GM12892 (cell line): ENCODE results near the gene SNAPC3.
"Not testable (repeated sequence)": the region's sequence is repeated elsewhere in the genome, so short reads cannot be mapped to it uniquely, and the experiment has no call there.

Source experiments
- DNase-seq: peaks from one replicate; pipeline ENCODE4 v3.0.0; 2011; ENCODE audit not compliant: insufficient read length
- FAIRE-seq: peaks from 2 replicates; lab custom pipeline; 2011; peaks lifted over from hg19 to GRCh38; lab: Jason Lieb, UNC
- POLR2A ChIP-seq: IDR thresholded peaks from 2 replicates; pipeline ENCODE4 v1.6.1; 2011; ENCODE audit warnings: low read depth, low read length, control low read depth
- POLR2AphosphoS5 ChIP-seq: IDR thresholded peaks from 2 replicates; pipeline ENCODE4 v1.6.1; 2011; ENCODE audit warnings: low read depth, low read length, control low read depth
- TAF1 ChIP-seq: IDR thresholded peaks from 2 replicates; pipeline ENCODE4 v1.6.1; 2011; ENCODE audit warnings: low read depth, mild to moderate bottlenecking, control low read depth, low read length, borderline replicate concordance

Gene SNAPC3

GRCh38 chr9:15430920-15431844, 8.5 kb downstream of the SNAPC3 start:
- no peak for FAIRE-seq
- DNase-seq = no peak
- TF ChIP-seq POLR2AphosphoS5 = no peak
- no peak for TF ChIP-seq POLR2A
- no peak for TF ChIP-seq TAF1

GRCh38 chr9:15433191-15433590, 10.5 kb downstream of the SNAPC3 start:
- DNase-seq (no peak), FAIRE-seq (no peak)
- TF ChIP-seq POLR2A = no peak
- no peak for TF ChIP-seq TAF1
- no peak for TF ChIP-seq POLR2AphosphoS5

- peak; percentile 66 for FAIRE-seq
- TF ChIP-seq POLR2A = no peak
- TF ChIP-seq TAF1 = no peak
- TF ChIP-seq POLR2AphosphoS5 = no peak
Observed at GRCh38 chr9:15433661-15434060, 11.0 kb downstream of the SNAPC3 start.

GRCh38 chr9:15438891-15439290, 16.2 kb downstream of the SNAPC3 start:
- FAIRE-seq (no peak), DNase-seq (no peak)
- no peak for TF ChIP-seq POLR2A
- TF ChIP-seq TAF1 = no peak
- no peak for TF ChIP-seq POLR2AphosphoS5

More at GRCh38 chr9:15433661-15434060, 11.0 kb downstream of the SNAPC3 start:
- no peak for DNase-seq

- not testable (repeated sequence) for FAIRE-seq, DNase-seq
Observed at GRCh38 chr9:15441841-15442240, 19.2 kb downstream of the SNAPC3 start.

- not testable (repeated sequence) for FAIRE-seq, DNase-seq
Observed at GRCh38 chr9:15442264-15442663, 19.6 kb downstream of the SNAPC3 start.

GRCh38 chr9:15444141-15444540, 21.5 kb downstream of the SNAPC3 start:
- TF ChIP-seq POLR2A = no peak
- no peak for TF ChIP-seq POLR2AphosphoS5
- TF ChIP-seq TAF1 = no peak
- DNase-seq = no peak
- peak; percentile 48 for FAIRE-seq

GRCh38 chr9:15453956-15454355, 31.3 kb downstream of the SNAPC3 start:
- FAIRE-seq (no peak), DNase-seq (no peak)
- TF ChIP-seq POLR2A (no peak), POLR2AphosphoS5 (no peak), TAF1 (no peak)

GRCh38 chr9:15461056-15461455, 38.4 kb downstream of the SNAPC3 start:
- no peak for TF ChIP-seq TAF1
- no peak for TF ChIP-seq POLR2A
- TF ChIP-seq POLR2AphosphoS5 = no peak
- DNase-seq = no peak

GRCh38 chr9:15461601-15462000, 38.9 kb downstream of the SNAPC3 start:
- FAIRE-seq (no peak), DNase-seq (no peak)
- no peak for TF ChIP-seq POLR2AphosphoS5

More at GRCh38 chr9:15461056-15461455, 38.4 kb downstream of the SNAPC3 start:
- no peak for FAIRE-seq

GRCh38 chr9:15468145-15468544, 45.5 kb downstream of the SNAPC3 start:
- DNase-seq (no peak), FAIRE-seq (no peak)
- TF ChIP-seq TAF1 (no peak), POLR2AphosphoS5 (peak; percentile 17; the same call in 1 of the 2 replicates)

- FAIRE-seq = no peak
- no peak for TF ChIP-seq TAF1
- TF ChIP-seq POLR2A = no peak
- no peak for TF ChIP-seq POLR2AphosphoS5
- no peak for DNase-seq
Observed at GRCh38 chr9:15469406-15469805, 46.7 kb downstream of the SNAPC3 start.

- no peak for DNase-seq
- FAIRE-seq = no peak
- TF ChIP-seq POLR2AphosphoS5 (no peak), TAF1 (no peak), POLR2A (no peak)
Observed at GRCh38 chr9:15469862-15470261, 47.2 kb downstream of the SNAPC3 start.
